AML-193 (cell line): ENCODE measurements around the gene CDC23.
A peak's percentile ranks its signal among the peaks of the same experiment; 100 is the strongest.

Source experiments
- DNase-seq, 2 experiments: peaks; one replicate each; lab custom pipeline; 2025; lab: John Stamatoyannopoulos, UW

The CDC23 gene

GRCh38 chr5:138140268-138140667 is 72.9 kb downstream of the CDC23 start:
- no peak for DNase-seq

GRCh38 chr5:138139781-138140090 is 73.4 kb downstream of the CDC23 start:
- peak; percentile 65 for DNase-seq

GRCh38 chr5:138138949-138139780 is 74.0 kb downstream of the CDC23 start, which contains the start of gene NME5:
Gene NME5, minus strand, starts transcription at chr5:138139428. Its CDS starts 648 bp downstream, at chr5:138138780.
- no peak for DNase-seq
